ENCODE measurements around the gene POLR2H. TPM values are rescaled to one million over a fixed set of nuclear protein-coding genes. Genes with fewer than 3 reads are reported as not detected.

POLR2H gene
- total RNA-seq, 4 donors from 2014 or later, result 58.1 to 113 (median 85.6) TPM

- WGBS, 2 donors, result 12 to 19% methylated on average over 10 to 17 of the region's 24 CpGs
- no peak for TF ChIP-seq CTCF (IDR thresholded peaks at IDR 0.05)
- TF ChIP-seq POLR2A (IDR thresholded peaks at IDR 0.05), result no peak
- H3K36me3 ChIP-seq, result no peaks in the 10 kb centered on the region
- H3K27ac ChIP-seq, result peak overlapping the region; percentile 43 to 100 (median 98)
- DNase-seq, result no peak
- peaks cover 21 to 26% of the 10 kb centered on the region in 2 donors for H3K4me1 ChIP-seq
- no peaks in the 10 kb centered on the region for H3K27me3 ChIP-seq
- no peaks in the 10 kb centered on the region for H3K9me3 ChIP-seq
- intact Hi-C loops (cut with DNase I), result no loop called here
- peak overlapping the region; percentile 43 to 85 (median 56) for H3K4me3 ChIP-seq (replicated peaks in 1 of 3)
Measured at GRCh38 chr3:184360929-184361531, 480 bp upstream of the POLR2H start.

GRCh38 chr3:184361932-184362667, 590 bp downstream of the POLR2H start:
- Histone ChIP-seq H3K4me3 (replicated peaks in 1 of 3) (peak overlapping the region; percentile 56 to 85 (median 76)), H3K27me3 (no peaks in the 10 kb centered on the region), H3K4me1 (peaks cover 21 to 26% of the 10 kb centered on the region in 2 donors), H3K36me3 (peaks cover 3 to 4% of the 10 kb centered on the region in 2 donors), H3K27ac (peak overlapping the region; percentile 96 to 100 (median 98)), H3K9me3 (no peaks in the 10 kb centered on the region)
- 1% methylated on average over 24 to 29 of the region's 38 CpGs for WGBS, 2 donors
- DNase-seq, result peak; percentile 75 to 84
- intact Hi-C loops (cut with DNase I), result no loop called here
- TF ChIP-seq CTCF (IDR thresholded peaks at IDR 0.05), result no peak
- TF ChIP-seq POLR2A (IDR thresholded peaks at IDR 0.05), result peak in 1 of 2 donors; percentile 45

- Histone ChIP-seq H3K4me1 (peaks cover 21 to 26% of the 10 kb centered on the region in 2 donors), H3K27me3 (no peaks in the 10 kb centered on the region), H3K36me3 (peaks cover 3 to 4% of the 10 kb centered on the region in 2 donors), H3K4me3 (replicated peaks in 1 of 3) (peak overlapping the region; percentile 56 to 85 (median 76)), H3K27ac (peak overlapping the region; percentile 96 to 100 (median 98)), H3K9me3 (no peaks in the 10 kb centered on the region)
- peak; percentile 97 to 98 for DNase-seq
- TF ChIP-seq CTCF (IDR thresholded peaks at IDR 0.05), result peak in 4 of 6 experiments; percentile 40 to 51 (median 42)
- TF ChIP-seq POLR2A (IDR thresholded peaks at IDR 0.05), result peak; percentile 23 to 89
- intact Hi-C loops (cut with DNase I), result no loop called here
- 0 to 1% methylated on average over 36 to 55 of the region's 68 CpGs for WGBS, 2 donors
Measured at GRCh38 chr3:184362668-184363546, 1.4 kb downstream of the POLR2H start.

GRCh38 chr3:184366619-184367289, 5.2 kb downstream of the POLR2H start:
- intact Hi-C loops (cut with DNase I), result no loop called here
- Histone ChIP-seq H3K9me3 (no peaks in the 10 kb centered on the region), H3K4me1 (peaks cover 28 to 30% of the 10 kb centered on the region in 2 donors), H3K27me3 (no peaks in the 10 kb centered on the region), H3K4me3 (replicated peaks in 1 of 3) (no peak overlapping the region), H3K27ac (no peak overlapping the region), H3K36me3 (peaks cover 3 to 11% of the 10 kb centered on the region in 2 donors)
- DNase-seq, result no peak
- 85 to 91% methylated on average over 5 of the region's 5 CpGs for WGBS, 2 donors
- no peak for TF ChIP-seq POLR2A (IDR thresholded peaks at IDR 0.05)
- no peak for TF ChIP-seq CTCF (IDR thresholded peaks at IDR 0.05)

All from thyroid gland (tissue), 4 donors.